Bronchial epithelial cell (primary cell): ENCODE data around the gene TIMP2. TPM values are rescaled to one million over a fixed set of nuclear protein-coding genes. Genes with fewer than 3 reads are reported as not detected.
"Not testable (repeated sequence)": the region's sequence is repeated elsewhere in the genome, so short reads cannot be mapped to it uniquely, and the experiment has no call there.

ENCODE experiments used
- DNase-seq: peaks from one replicate; pipeline ENCODE4 v3.0.0-alpha.2; 2010; ENCODE audit warnings: low read depth
- FAIRE-seq: peaks from 2 replicates; lab custom pipeline; 2011; peaks lifted over from hg19 to GRCh38; lab: Jason Lieb, UNC
- H3K27me3 ChIP-seq: 2 replicates; pipeline ENCODE4 v1.5.1; 2011; ENCODE audit warnings: low read length; ENCODE audit not compliant: control insufficient read depth, insufficient read depth
- H3K36me3 ChIP-seq: 2 replicates; pipeline ENCODE4 v1.5.1; 2011; ENCODE audit warnings: low read length; ENCODE audit not compliant: control insufficient read depth, insufficient read depth
- H3K4me3 ChIP-seq: 2 replicates; pipeline ENCODE4 v1.5.1; 2011; ENCODE audit warnings: mild to moderate bottlenecking, low read depth, low read length, control low read depth
- total RNA-seq: library from RNA; depleted of rRNA; stranded (reverse); fragments of >200 nt; gene quantifications from 2 replicates; pipeline ENCODE4 v1.2.1, GENCODE V29; 2014
- TF ChIP-seq, protein P1 (sequence below): IDR thresholded peaks from 2 replicates; pipeline ENCODE4 v1.5.1; 2011; ENCODE audit warnings: mild to moderate bottlenecking, moderate library complexity, low read length, control low read depth, inconsistent platforms; ENCODE audit not compliant: insufficient read depth, severe bottlenecking

The TIMP2 gene
- total RNA-seq, 1 donor from 2014 or later: 2.1 TPM

DNA sequence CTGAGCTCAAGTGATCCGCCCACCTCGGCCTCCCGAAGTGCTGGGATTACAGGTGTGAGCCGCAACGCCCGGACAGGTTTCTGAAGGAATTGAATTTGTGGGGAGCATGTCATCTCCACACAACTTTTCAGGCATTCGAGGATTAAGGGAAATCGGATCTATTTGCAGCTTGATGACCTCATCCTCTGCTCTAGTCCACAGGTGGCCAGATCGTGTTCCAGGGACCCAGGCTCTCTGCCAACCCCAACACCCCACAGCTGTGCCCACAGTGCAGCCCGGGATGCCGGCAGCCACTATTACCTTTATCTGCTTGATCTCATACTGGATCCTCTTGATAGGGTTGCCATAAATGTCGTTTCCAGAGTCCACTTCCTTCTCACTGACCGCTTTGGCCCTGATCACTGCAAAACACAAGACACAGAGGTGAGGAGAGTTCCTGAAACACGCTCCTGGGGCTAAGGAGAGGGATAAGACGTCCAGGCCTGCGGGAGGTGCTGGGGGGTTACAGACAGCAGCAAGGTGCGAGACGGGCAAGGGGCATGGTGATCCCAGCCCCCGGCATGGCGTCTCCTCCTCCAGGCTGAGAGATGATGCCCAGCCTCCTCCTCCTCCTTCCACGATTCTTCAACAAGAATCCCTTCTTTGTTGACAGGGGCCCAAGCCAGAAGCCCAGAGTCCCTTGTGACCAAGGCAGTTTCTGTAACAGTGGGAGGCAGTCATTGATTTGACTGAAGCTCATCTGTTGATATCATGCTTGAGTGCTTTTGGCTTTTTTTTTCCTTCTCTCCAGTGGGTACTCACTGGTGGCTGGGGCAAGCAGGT is 51.5 kb downstream of the TIMP2 start:
- FAIRE-seq (no peak), DNase-seq (peak; percentile 44)

DNA sequence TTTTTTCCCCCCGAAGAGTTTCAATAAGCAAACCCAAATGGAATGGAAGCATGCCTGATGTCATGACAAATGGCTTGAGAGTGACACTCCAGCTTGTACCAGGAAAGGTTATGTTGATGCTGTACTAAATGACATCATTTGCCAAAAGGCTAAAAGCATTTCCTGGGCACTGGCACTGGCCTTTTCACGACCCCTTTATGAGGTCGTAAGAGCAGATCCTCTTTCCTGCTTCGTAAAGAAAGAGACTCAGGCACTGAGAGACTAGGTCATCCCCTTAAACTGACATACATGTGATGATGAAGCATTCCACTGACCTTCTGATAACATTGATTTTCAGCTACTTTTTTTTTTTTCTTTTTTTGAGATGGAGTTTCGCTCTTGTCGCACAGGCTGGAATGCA is 52.7 kb downstream of the TIMP2 start:
- no peak overlapping the region for H3K4me3 ChIP-seq
- H3K36me3 ChIP-seq: no peaks in the 10 kb centered on the region
- FAIRE-seq: no peak
- no peak for DNase-seq
- TF ChIP-seq, protein P1, sequence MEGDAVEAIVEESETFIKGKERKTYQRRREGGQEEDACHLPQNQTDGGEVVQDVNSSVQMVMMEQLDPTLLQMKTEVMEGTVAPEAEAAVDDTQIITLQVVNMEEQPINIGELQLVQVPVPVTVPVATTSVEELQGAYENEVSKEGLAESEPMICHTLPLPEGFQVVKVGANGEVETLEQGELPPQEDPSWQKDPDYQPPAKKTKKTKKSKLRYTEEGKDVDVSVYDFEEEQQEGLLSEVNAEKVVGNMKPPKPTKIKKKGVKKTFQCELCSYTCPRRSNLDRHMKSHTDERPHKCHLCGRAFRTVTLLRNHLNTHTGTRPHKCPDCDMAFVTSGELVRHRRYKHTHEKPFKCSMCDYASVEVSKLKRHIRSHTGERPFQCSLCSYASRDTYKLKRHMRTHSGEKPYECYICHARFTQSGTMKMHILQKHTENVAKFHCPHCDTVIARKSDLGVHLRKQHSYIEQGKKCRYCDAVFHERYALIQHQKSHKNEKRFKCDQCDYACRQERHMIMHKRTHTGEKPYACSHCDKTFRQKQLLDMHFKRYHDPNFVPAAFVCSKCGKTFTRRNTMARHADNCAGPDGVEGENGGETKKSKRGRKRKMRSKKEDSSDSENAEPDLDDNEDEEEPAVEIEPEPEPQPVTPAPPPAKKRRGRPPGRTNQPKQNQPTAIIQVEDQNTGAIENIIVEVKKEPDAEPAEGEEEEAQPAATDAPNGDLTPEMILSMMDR: no peak
- H3K27me3 ChIP-seq: peaks cover 1% of the 10 kb centered on the region

More for the DNA sequence above, 51.5 kb downstream of the TIMP2 start:
- TF ChIP-seq, protein P1: no peak
- Histone ChIP-seq H3K36me3 (no peaks in the 10 kb centered on the region), H3K27me3 (peaks cover 1% of the 10 kb centered on the region), H3K4me3 (no peak overlapping the region)

DNA sequence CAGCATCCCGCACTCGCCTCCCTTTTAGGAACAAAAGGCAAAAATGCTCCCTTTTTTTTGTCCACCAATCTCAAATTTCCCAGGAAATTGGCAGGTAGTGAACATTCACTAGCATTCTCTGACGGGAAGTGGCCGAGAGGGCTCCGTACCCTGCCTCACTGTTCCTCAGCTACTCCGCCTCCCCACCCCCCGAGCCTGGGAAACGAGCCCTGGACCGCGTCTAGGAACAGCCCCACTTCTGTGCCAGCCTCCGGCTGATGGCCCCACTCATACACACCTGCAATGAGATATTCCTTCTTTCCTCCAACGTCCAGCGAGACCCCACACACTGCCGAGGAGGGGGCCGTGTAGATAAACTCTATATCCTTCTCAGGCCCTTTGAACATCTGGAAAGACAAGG is 54.6 kb downstream of the TIMP2 start:
- FAIRE-seq (no peak), DNase-seq (no peak)
- peaks cover 1% of the 10 kb centered on the region for H3K27me3 ChIP-seq
- TF ChIP-seq, protein P1: no peak
- H3K36me3 ChIP-seq: no peaks in the 10 kb centered on the region
- H3K4me3 ChIP-seq: no peak overlapping the region

DNA sequence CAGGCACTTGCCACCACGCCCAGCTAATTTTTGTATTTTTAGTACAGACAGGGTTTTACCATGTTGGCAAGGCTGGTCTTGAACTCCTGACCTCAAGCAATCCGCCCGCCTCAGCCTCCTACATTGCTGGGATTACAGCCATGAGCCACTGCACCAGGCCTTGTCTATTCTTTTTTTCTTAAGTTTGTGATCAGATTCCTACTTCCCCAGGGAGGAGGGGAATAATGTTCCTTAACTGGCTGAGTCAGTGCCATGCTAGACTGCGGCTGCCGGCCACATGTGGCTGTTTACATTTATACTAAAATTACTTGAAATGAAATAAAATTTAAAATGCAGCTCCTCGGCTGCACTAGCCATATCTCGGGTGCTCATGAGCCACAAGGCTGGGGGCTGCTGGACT is 56.8 kb downstream of the TIMP2 start:
- H3K36me3 ChIP-seq: no peaks in the 10 kb centered on the region
- no peak for FAIRE-seq

DNA sequence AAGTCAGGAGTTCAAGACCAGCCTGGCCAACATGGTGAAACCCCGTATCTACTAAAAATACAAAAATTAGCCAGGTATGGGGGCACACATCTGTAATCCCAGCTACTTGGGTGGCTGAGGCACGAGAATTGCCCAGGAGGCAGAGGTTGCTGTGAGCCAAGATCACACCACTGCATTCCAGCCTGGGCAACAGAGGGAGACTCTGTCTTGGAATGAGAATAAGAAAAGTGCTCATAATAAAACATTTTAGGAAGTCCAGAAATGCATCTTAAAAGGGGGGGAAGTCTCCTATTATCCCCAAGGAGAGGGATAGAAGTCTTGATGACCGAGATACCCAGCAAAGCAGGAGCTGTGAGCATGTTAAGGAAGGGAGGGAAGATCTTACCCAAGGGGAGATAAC is 58.1 kb downstream of the TIMP2 start:
- not testable (repeated sequence) for H3K36me3 ChIP-seq, H3K4me3 ChIP-seq, FAIRE-seq, DNase-seq, H3K27me3 ChIP-seq

More for the DNA sequence above, 56.8 kb downstream of the TIMP2 start:
- H3K4me3 ChIP-seq: no peak overlapping the region
- TF ChIP-seq, protein P1: no peak
- no peaks in the 10 kb centered on the region for H3K27me3 ChIP-seq
- DNase-seq: no peak

DNA sequence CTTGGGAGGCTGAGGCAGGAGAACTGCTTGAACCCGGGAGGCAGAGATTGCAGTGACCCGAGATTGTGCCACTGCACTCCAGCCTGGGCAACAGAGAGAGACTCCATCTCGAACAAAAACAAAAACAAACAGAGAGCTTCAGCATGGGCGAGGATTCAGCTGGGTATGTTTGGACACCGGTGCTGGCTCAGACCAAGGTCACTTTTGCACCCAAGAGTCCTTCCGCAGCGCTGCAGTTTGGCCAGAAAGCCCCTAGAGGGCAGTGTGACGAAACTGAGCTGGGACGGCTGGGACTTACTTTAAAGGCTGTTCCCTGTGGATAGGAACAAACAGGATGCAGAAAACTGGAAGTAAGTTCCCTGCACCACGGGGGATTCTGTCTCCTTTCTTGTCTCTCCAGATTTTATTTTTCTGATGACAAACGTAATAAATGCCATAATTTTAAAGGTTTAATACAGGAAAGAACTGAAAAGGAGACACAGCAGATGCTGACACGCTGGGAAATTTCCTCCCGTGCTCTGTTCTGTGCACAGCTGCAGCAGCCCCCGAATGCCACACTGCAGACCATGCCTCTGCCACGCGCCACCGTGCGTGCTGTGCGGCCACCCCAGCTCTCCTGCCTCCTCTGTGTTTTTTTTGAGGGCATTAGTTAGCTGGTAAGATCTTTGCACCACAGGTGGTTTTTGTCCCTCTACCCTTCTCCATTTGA is 59.4 kb downstream of the TIMP2 start:
- no peak overlapping the region for H3K4me3 ChIP-seq
- no peaks in the 10 kb centered on the region for H3K36me3 ChIP-seq
- FAIRE-seq: no peak
- DNase-seq: peak; percentile 61
- TF ChIP-seq, protein P1: peak; percentile 95
- H3K27me3 ChIP-seq: no peaks in the 10 kb centered on the region
